AG09309 (cell line): ENCODE results near the gene SLC12A7.

Experiments
- DNase-seq: peaks from one replicate; pipeline ENCODE4 v3.0.0-alpha.2; 2010; ENCODE audit warnings: low read depth
- H3K4me3 ChIP-seq: 2 replicates; pipeline ENCODE4 v1.5.1; 2011; ENCODE audit warnings: mild to moderate bottlenecking, low read depth, low read length, moderate library complexity; ENCODE audit not compliant: control insufficient read depth
- CTCF ChIP-seq: IDR thresholded peaks from 2 replicates; pipeline ENCODE4 v1.5.1; 2011; ENCODE audit warnings: mild to moderate bottlenecking, low read depth, low read length, inconsistent platforms; ENCODE audit not compliant: insufficient read depth, control insufficient read depth; ENCODE audit errors: missing control alignments

SLC12A7 gene

GRCh38 chr5:1054799-1055775 lies 56.8 kb downstream of the SLC12A7 start:
- no peak for DNase-seq
- no peak for TF ChIP-seq CTCF
- no peak overlapping the region for H3K4me3 ChIP-seq

GRCh38 chr5:1054018-1054798 lies 57.7 kb downstream of the SLC12A7 start:
- no peak overlapping the region for H3K4me3 ChIP-seq
- no peak for DNase-seq

GRCh38 chr5:1053391-1054017 lies 58.4 kb downstream of the SLC12A7 start:
- H3K4me3 ChIP-seq = no peak overlapping the region
- TF ChIP-seq CTCF = no peak
- no peak for DNase-seq

More at GRCh38 chr5:1054018-1054798, 57.7 kb downstream of the SLC12A7 start:
- TF ChIP-seq CTCF = no peak

- no peak for TF ChIP-seq CTCF
- H3K4me3 ChIP-seq = no peak overlapping the region
- DNase-seq = no peak
Measured at GRCh38 chr5:1052641-1053390, 59.0 kb downstream of the SLC12A7 start.

GRCh38 chr5:1052076-1052475 lies 59.8 kb downstream of the SLC12A7 start:
- no peak overlapping the region for H3K4me3 ChIP-seq
- no peak for TF ChIP-seq CTCF
- DNase-seq = no peak

GRCh38 chr5:1051366-1051720 lies 60.5 kb downstream of the SLC12A7 start:
- no peak for TF ChIP-seq CTCF
- no peak overlapping the region for H3K4me3 ChIP-seq
- DNase-seq = no peak
